HUDEP-2 (cell line): ENCODE measurements around the gene SLC22A4.

Source experiments
- DNase-seq, 76 experiments: peaks; one replicate each; lab custom pipeline; 2025; ENCODE audit not compliant: unreplicated experiment in 76 of 76; lab: John Stamatoyannopoulos, UW

The SLC22A4 gene

DNA sequence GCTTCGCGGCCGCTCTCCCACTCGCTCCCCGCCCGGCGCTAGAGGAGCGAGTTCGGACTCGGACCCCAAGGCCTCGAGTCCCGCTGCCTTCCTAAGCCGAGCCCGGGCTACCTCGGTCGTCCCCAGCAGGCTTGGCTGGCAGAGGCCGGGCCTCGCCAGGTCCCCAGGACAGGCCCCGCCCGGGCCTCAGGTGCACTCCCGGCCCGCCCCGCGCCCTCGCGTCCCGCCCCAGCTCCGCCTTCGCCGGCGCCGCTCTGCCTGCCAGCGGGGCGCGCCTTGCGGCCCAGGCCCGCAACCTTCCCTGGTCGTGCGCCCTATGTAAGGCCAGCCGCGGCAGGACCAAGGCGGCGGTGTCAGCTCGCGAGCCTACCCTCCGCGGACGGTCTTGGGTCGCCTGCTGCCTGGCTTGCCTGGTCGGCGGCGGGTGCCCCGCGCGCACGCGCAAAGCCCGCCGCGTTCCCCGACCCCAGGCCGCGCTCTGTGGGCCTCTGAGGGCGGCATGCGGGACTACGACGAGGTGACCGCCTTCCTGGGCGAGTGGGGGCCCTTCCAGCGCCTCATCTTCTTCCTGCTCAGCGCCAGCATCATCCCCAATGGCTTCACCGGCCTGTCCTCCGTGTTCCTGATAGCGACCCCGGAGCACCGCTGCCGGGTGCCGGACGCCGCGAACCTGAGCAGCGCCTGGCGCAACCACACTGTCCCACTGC lies 75.4 kb downstream of the SLC22A4 start, which contains the start of gene SLC22A5:
Gene SLC22A5, plus strand, starts transcription at position 237 of the 707 bp plus-strand sequence. Its CDS starts 263 bp downstream, at position 500.
- DNase-seq, result peak in 49 of 76 experiments; percentile 10 to 69 (median 42)

DNA sequence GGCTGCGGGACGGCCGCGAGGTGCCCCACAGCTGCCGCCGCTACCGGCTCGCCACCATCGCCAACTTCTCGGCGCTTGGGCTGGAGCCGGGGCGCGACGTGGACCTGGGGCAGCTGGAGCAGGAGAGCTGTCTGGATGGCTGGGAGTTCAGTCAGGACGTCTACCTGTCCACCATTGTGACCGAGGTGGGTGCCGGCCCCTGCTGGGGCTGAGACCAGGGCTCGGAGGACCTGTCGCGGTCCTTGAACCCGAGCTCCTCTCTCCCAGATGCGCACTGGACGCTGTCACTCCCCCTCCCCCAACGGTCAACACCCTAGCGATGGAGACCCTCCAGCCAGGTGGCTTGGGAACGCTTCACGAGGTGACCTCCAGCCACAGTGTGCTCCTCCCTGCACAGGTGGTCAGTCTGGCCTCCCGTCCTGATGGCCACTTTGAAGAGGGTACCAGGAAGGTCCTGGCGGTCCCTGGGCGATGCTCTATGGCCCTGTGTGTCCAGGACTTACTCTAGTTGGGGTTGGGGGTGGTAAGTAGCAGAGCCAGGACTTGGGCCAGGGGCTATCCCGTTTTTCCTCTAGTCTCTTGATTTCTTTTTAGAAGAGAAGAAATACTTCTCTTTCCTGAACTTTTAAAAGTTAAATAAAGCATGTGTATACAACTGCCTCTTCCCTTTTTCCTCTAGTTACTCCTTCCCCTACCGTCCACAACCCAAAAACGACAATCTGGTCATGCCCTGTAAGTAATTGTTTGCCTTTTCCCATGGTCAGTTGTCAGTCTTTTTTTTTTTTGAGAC lies 76.2 kb downstream of the SLC22A4 start:
- DNase-seq, result no peak

DNA sequence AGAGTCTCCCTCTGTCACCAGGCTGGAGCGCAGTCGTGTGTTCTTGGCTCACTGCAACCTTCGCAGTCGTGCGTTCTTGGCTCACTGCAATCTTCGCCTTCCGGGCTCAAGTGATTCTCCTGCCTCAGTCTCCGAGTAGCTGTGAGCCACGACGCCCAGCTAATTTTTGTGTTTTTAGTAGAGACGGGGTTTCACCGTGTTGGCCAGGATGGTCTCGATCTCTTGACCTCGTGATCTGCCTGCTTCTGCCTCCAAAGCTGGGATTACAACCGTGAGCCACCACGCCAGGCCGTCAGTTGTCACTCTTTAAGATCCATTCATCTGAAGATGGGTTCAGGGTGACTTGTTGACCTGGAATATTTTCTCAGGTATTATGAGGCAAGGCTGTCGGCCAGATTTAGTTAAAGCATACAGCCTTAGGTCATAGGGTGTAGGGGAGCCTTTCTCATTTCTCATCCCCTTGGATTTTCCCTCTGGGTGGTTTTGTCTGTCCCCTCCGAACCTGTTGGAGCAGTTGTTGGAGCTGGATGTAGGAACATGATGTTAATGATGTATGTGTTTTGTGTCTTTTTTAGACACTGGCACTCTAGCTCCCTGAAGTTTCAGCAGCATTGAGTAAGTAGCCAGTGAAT lies 76.9 kb downstream of the SLC22A4 start:
- no peak for DNase-seq

DNA sequence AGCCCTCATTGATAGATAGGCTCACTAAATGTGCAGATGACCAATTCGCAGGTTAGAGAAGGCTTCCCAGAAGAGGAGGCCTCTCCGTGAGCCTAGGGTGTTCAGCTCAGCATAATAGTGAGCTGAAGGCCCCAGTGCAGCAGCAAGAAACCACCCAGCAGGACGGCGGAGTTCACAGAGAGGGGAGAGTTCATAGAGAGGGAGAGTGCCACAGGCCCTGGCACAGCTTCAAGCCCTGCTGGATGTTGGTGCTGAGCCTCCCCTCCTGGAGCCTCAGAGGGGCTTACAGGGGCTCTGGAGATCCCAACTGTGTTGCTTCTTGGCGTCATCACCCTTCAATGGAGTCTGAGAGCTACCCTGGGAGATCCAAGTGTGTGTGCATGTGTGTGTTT lies 77.4 kb downstream of the SLC22A4 start:
- no peak for DNase-seq

DNA sequence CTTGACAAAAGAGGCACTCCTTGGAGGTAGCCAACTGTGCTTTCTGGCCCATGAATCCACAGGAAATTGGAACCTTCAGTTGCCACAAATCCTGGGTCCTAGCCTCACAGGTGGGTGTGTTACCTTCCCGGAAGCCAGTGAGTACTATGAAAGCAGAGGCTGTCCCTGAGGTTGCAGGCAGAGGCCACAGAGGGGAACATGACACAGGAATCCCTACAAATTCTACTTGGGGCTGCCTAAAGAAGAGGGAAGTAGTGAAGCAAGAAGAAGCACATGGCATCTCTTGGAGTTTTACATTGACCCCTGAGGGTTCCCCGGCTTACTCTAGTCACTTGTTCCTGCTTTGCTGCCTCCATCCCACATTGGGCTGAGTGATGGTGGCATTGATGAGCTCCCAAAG lies 77.9 kb downstream of the SLC22A4 start:
- no peak for DNase-seq

DNA sequence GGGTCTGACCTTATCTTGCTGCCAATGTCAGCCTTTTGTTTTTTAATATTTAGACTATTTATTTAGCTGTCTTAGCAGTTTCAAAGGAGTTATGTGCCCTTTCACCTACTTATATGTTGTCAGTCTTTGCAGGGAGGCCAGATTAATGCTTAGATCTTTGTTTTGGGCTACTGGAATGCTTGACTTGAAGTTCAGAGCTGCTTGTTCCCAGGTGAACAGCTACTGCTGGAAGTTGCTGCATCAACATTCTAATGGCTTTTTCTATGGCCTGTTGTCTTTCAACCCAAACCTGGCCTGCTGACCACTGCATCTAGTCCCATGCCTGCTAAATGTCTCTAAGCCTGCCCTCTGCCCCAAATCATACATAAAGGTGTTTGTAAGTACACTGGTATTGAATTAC lies 78.3 kb downstream of the SLC22A4 start:
- DNase-seq, result no peak

DNA sequence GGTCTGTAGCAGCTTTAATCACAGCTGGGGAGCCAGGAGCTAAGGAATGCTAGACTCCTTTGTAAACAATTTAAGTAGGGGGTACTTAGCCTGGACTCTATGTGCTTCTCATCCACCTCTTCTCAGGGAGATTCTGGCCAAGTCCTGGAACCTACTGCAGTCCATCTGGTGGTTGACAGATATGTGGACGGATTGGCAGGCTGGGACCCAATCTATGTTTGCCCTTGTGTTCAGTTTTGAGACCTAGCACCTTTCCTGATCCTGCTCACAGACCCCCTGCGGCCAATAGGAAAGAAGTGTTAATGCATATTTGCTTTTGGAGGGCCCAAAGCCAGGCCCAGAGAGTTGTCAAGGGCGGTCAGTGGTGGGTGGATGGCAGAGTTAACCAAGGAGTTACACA lies 81.8 kb downstream of the SLC22A4 start:
- DNase-seq, result no peak

DNA sequence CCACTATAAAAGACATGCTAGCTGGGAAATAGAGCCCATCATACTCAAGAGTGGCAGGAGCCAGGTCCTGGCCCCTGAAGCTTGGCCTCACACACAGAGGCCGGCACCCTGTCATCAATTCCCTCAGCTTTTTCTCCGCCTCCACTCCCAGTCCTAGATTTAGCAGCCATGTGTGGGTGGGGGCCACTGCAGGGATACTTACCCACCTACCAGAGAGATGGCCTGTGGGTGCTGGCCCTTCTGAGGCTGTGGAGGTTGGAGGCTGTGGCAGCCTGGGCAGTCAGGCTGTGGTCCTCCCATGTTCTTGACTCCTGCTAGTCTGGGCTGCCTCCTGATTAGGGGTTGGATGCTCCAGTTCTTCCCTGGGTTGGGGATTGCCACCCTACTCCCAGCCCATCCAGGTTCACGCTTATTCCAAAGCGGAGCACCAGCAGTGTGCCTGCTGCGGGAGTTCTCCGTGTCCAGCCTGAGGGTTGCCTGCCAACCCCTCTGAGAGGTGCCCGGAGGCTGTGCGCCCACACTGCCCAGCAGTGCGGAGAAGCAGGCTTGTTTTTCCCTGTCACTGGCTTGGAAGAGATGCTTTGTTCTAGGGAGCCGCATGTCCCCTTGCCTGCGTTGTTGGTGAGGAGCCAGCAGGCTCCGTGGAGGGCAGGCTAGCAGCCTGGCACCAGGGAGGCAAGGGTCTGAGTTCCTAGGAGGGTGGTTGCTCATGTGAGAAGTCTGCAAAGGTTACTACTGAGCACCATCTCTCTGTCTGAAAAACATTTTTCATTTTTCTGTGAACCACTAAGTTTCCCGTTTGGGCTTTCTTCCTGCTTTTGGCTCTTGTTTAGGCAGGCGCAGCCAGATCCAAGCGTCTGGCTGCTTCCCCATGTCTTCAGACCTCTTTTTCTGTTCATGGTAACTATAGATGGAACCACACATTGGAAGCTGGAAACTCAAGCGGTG lies 82.8 kb downstream of the SLC22A4 start:
- DNase-seq, result no peak

DNA sequence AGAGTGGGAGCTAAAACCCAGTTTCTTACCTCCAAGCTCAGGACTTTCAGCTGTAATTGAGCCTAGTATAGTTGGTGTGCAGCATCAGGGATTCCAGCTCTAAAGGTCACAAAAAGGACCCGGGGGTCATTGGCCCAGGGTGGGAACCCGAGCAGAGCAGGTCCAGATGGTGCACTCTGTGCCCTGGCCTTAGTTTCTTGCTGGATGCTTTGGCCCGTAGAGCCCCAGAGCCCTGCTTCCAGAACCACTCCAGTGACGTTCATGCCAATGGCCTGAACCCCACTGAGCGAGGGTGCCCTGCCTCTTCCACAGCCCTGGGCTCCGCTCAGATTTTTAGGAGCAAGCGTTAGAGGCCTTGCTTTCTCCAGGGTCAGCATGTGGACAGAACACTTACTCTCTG lies 83.5 kb downstream of the SLC22A4 start:
- no peak for DNase-seq

DNA sequence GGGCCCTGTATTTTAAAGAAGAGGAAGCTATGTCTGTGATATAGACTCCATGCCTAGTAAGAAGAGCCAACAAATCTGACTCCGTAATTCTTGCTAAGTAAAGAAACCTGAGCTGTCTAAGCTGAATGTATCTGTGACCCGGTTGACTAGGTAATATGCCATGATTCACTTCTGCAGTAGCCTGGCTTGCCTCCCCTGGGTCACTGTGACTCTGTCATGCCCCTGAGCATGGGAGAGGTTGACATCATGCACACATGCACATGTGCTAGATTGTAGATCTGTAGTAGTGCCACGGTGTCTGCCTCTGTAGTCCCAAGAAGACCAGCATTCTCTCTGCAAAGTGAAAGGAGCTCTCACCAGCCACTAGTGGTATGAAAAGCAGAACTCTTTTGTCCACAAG lies 84.4 kb downstream of the SLC22A4 start:
- no peak for DNase-seq

DNA sequence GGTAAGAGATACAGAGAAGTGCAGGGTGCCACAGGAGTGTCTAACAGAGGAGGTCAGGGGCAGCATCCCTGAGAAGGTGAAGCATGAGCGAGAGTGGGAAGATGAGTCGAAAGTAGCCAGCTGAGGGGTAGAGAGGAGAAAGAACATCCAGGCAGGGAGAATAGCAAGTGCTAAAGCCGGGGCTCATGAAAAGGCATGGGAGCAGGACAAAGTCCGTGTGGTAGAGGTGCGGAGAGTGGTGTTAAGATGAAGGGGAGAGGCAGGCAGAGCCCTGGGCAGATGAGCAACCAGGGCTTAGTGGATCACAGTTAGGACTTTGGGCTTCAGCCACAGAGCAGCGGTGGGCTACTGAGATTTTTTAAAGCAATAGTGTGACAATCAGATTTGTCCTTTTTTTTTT lies 85.9 kb downstream of the SLC22A4 start:
- no peak for DNase-seq

DNA sequence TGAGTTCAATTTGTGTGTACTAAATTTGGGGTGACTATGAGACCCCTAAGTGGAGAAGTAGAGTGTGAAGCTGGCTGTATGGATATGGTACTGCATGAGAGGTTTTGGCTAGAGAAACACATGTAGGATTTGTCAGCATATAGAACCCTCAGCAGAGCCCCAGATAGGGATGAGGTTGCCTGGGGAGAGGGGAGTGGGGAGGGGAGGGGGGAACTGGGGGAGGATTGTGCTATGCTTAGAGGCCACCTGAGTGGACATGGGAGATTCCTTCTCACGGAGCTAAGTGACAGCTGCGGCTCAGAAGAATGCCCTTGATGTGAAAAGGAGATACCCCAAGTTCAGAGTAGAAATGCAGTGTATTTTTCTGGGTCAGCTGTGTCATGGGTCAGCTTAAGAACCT lies 86.5 kb downstream of the SLC22A4 start:
- DNase-seq, result no peak

DNA sequence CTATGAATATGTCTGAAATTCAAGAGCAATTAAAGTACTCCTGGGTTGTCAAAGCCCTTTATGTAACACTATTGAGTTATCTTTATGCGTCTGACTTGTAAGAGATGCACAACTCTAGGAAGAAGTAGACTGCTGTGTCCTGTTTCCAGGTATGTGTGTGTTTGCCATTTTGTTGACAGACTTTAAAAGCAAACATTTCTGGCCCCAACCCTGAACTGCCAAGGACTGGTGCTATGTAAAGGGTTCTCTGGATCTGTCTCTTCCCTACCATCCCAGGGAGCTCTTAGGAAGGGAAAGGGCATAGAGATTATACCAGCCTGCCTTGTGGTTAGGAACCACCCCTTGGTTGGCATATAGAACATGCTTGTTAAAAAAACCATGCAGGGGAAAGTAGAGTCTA lies 87.4 kb downstream of the SLC22A4 start:
- no peak for DNase-seq

DNA sequence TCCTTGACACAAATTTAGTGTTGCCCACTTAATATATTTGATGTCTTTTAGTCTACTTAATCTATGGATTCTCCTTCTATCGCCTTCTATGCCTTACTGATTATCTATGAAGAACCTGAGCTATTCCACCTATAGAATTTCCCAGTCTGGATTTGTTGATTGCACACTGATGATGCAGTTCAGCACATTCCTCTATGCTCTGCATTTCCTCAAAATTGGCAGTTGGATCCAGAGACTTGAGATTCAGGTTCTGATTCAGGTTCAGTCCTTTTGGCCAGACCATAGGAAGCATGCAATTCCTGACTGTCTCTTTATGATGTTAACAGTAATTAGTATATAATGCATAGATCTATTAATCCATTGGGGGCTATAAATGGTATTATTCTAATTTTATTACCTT lies 89.1 kb downstream of the SLC22A4 start:
- DNase-seq, result no peak

DNA sequence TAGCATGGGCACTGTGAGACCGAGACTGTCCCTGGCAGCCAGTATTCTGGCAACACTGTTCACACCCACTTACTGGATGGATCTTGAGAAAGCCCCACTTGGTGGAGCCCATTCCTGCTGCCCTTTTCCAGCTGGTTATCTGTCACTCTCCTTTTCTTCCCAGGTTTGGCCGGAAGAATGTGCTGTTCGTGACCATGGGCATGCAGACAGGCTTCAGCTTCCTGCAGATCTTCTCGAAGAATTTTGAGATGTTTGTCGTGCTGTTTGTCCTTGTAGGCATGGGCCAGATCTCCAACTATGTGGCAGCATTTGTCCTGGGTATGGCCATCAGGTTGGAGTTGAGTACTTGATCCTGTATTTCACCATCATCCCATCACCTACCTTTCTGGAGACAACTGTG lies 89.8 kb downstream of the SLC22A4 start:
- DNase-seq, result no peak

DNA sequence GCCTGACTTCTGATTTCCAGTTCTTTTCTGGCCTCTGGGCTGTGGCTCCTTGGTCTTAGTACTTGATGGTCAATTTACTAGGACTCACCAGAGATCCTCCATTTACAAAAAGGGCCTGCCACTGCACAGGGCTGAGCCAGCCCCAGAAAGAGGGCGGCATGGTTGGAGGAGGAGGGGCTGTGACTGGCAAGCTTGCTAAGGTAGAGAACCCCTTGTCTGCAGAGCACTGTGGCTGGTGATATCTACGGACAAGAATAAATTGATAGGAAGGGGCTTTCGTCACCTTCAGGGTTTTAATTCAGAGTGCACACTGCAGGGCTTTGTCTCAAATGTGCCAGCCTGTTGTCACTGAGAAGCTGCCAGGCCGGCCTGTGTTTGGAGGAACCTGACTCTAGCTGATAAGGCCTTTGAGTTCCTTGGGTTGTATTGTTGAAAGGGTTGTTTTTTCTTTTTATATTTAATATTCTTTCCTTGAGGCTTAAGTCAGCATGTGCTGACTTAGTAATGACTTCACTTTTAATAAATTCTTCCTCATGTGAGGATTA lies 90.4 kb downstream of the SLC22A4 start:
- DNase-seq, result peak in 71 of 76 experiments; percentile 10 to 81 (median 52)

DNA sequence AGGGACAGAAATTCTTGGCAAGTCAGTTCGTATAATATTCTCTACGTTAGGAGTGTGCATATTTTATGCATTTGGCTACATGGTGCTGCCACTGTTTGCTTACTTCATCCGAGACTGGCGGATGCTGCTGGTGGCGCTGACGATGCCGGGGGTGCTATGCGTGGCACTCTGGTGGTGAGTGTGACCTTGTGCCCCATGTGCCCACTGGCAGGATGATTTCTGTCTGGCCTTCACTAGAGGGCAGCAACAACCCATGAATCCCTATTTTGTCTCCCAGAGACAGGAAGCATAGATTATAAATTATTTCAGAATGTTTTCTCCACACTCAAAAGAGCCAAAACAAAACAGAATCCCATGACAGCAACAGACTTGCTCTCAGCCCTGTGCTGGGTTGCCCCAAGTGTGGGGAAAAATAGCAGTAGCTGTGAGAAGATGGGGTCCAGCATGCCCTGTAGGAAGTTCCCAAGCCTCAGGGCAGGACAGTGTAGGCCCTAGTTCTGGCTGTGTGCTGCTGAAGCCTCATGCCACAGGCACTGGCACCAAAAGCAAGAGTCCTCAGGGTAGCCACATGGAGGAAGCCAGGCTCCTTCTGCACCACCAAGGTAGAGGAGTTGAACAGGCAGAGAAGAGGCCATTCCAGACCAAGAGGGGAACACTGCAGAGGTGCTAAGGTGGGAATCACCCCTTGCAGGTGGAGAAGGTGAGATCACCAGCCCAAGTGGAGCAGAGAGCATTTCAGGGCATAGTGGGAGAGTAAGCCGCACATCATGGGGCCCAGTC lies 91.3 kb downstream of the SLC22A4 start:
- DNase-seq, result peak in 70 of 76 experiments; percentile 15 to 76 (median 54)

DNA sequence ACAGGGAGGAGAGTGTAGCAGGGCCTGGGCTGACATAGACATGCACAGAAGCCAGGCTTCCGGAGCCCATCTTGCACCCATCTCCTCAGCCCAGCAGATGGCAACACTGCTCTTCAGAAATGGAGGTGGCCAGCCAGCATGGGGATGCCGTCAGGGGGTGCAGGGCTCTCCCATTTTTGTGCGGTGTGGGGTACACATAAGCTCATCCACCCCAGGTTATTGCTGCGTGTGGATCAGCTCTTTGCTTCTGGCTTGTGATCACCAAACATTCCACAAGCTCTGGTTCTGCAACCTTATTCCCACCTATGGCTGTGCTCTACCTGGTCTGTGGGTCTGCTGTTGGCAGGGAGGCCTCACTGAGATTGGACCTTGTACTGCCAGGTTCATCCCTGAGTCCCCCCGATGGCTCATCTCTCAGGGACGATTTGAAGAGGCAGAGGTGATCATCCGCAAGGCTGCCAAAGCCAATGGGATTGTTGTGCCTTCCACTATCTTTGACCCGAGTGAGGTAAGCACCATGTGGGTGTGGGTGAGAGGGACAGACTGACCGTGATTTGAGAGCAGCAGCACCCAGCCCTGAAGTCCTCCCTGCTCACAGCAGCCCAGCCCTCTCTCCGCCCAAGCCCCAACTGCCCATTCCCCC lies 92.6 kb downstream of the SLC22A4 start:
- DNase-seq, result peak in 59 of 76 experiments; percentile 1 to 76 (median 43)

DNA sequence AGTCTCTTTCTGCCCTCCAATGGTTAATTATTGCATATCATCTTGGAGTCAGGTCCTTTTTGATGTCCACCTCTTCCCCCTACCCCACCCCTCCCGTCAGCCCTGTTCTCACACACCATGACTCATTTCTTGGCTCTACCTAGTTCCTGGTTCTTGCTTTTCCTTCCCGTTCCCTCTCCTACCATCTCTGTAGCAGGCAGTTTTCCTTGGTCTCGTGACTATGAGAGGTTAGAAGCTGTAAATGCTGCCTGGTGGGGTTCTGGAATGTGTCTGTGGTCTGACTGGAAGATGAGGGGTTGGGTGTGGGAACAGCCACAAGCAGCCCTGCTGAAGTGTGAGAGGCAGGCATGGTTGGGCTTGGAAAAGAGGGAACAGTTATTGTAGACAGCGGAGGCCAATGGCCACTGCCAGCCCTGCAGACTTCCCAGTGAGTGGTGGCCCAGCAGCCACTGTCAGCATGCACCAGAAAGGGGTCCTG lies 93.5 kb downstream of the SLC22A4 start:
- DNase-seq, result peak in 5 of 76 experiments; percentile 3 to 19 (median 11)
